Neural crest cell (in vitro differentiated cells): Measurements from ENCODE around the gene UBE2O. TPM values are rescaled to one million over a fixed set of nuclear protein-coding genes. Genes with fewer than 3 reads are reported as not detected.

Experiments
- DNase-seq: peaks from one replicate; pipeline ENCODE4 v3.0.0; 2021; ENCODE audit warnings: low read depth, mixed read lengths, low spot score
- H3K27ac Mint-ChIP-seq: one replicate; pipeline ENCODE4 v1.8.0; 2021; ENCODE audit warnings: mild to moderate bottlenecking, mixed read lengths; ENCODE audit not compliant: unreplicated experiment
- H3K27me3 Mint-ChIP-seq: 2 replicates; pipeline ENCODE4 v1.8.0; 2021; ENCODE audit warnings: low read depth, mild to moderate bottlenecking, mixed read lengths
- H3K36me3 Mint-ChIP-seq: 2 replicates; pipeline ENCODE4 v1.8.0; 2021; ENCODE audit warnings: low read depth, mild to moderate bottlenecking, mixed read lengths
- H3K4me1 Mint-ChIP-seq: 2 replicates; pipeline ENCODE4 v1.8.0; 2021; ENCODE audit warnings: mixed read lengths
- H3K4me3 Mint-ChIP-seq: one replicate; pipeline ENCODE4 v1.8.0; 2021; ENCODE audit warnings: mild to moderate bottlenecking, mixed read lengths
- H3K9me3 Mint-ChIP-seq: 2 replicates; pipeline ENCODE4 v1.8.0; 2021; ENCODE audit warnings: mixed read lengths
- total RNA-seq: library from RNA; stranded (reverse); gene quantifications from 2 replicates; pipeline ENCODE4 v1.2.1, GENCODE V29; 2021
- TF ChIP-seq, protein P1 (sequence below): fragments of 200-600 bp; sonication (generic); conservative IDR thresholded peaks from 2 replicates; pipeline ENCODE4 v1.5.0; 2021; ENCODE audit warnings: antibody characterized with exemption, mild to moderate bottlenecking

UBE2O gene
- total RNA-seq, 1 donor from 2014 or later: 71.4 TPM

DNA sequence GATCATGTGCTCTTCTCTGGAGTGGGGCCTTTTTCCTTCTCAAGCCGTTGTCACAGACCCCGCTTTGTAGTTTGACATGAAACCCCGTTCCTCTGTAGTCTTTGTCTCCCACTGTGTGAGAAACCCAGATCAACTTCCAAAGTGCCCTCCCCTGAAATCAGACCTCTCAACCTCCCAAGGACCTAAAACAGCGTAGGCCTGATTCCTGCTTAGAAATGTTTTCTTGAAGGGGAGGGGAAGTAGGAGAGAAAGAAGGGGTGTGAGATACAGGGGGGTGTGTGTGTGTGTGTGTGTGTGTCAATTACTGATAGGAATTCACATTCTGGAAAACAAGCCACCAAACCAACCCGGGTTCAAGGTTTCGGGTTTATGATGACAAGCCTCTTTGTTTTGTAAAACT lies 1.4 kb downstream of the UBE2O start:
- no peaks in the 10 kb centered on the region for H3K36me3 Mint-ChIP-seq
- H3K4me1 Mint-ChIP-seq: peaks cover 58% of the 10 kb centered on the region
- H3K4me3 Mint-ChIP-seq: peak overlapping the region; percentile 97
- no peak for DNase-seq
- no peaks in the 10 kb centered on the region for H3K9me3 Mint-ChIP-seq
- H3K27me3 Mint-ChIP-seq: no peaks in the 10 kb centered on the region
- TF ChIP-seq, protein P1, sequence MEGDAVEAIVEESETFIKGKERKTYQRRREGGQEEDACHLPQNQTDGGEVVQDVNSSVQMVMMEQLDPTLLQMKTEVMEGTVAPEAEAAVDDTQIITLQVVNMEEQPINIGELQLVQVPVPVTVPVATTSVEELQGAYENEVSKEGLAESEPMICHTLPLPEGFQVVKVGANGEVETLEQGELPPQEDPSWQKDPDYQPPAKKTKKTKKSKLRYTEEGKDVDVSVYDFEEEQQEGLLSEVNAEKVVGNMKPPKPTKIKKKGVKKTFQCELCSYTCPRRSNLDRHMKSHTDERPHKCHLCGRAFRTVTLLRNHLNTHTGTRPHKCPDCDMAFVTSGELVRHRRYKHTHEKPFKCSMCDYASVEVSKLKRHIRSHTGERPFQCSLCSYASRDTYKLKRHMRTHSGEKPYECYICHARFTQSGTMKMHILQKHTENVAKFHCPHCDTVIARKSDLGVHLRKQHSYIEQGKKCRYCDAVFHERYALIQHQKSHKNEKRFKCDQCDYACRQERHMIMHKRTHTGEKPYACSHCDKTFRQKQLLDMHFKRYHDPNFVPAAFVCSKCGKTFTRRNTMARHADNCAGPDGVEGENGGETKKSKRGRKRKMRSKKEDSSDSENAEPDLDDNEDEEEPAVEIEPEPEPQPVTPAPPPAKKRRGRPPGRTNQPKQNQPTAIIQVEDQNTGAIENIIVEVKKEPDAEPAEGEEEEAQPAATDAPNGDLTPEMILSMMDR: no peak
- H3K27ac Mint-ChIP-seq: peak overlapping the region; percentile 84

GRCh38 chr17:76449126-76449525 lies 3.8 kb downstream of the UBE2O start:
- no peak overlapping the region for H3K27ac Mint-ChIP-seq
- peak overlapping the region; percentile 52 for H3K4me3 Mint-ChIP-seq
- H3K4me1 Mint-ChIP-seq: peaks cover 81% of the 10 kb centered on the region

DNA sequence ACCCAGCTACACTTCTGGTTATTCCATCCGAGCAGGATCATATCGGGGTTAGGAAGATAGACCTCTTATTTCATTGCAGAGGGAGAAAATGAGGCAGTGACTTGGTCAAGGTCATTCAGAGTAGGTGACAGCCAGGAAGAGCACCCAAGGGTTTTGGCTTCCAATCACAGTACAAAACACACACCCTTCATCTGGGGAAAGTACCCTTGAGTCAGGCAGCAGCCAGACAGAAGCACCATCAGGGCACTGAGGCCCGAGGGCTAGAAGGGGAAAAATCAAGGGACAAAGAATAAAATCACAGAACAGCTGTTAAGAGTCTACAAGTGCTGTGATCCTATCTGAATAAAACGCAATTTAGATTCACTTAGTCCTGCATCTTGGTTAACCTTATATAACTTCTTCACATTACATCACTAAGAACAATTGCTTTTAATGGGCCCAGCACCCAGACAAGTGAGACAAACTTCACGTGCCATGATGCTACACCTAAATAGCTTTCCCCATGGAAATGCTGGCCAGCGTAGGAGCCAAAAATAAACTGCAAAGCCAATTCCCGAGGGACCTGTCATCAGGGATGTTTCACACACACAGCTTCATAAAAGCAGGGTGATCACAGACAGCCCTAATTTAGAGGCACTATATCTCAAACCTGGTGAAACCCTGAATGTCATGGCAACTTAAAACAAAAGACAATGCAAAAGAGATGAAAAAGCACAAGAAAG lies 4.9 kb downstream of the UBE2O start:
- Mint-ChIP-seq H3K4me3 (peak overlapping the region; percentile 52), H3K4me1 (peaks cover 81% of the 10 kb centered on the region), H3K36me3 (no peaks in the 10 kb centered on the region), H3K27me3 (no peaks in the 10 kb centered on the region), H3K9me3 (no peaks in the 10 kb centered on the region), H3K27ac (no peak overlapping the region)
- TF ChIP-seq, protein P1: no peak
- no peak for DNase-seq

More at GRCh38 chr17:76449126-76449525, 3.8 kb downstream of the UBE2O start:
- Mint-ChIP-seq H3K9me3 (no peaks in the 10 kb centered on the region), H3K36me3 (no peaks in the 10 kb centered on the region), H3K27me3 (no peaks in the 10 kb centered on the region)
- no peak for DNase-seq
- TF ChIP-seq, protein P1: no peak

GRCh38 chr17:76446449-76447231 lies 6.3 kb downstream of the UBE2O start:
- no peaks in the 10 kb centered on the region for H3K9me3 Mint-ChIP-seq
- no peak for DNase-seq
- no peak overlapping the region for H3K4me3 Mint-ChIP-seq
- no peak overlapping the region for H3K27ac Mint-ChIP-seq
- TF ChIP-seq, protein P1: no peak
- H3K36me3 Mint-ChIP-seq: no peaks in the 10 kb centered on the region
- peaks cover 85% of the 10 kb centered on the region for H3K4me1 Mint-ChIP-seq
- H3K27me3 Mint-ChIP-seq: no peaks in the 10 kb centered on the region

GRCh38 chr17:76445697-76446448 lies 7.1 kb downstream of the UBE2O start:
- Mint-ChIP-seq H3K36me3 (no peaks in the 10 kb centered on the region), H3K27ac (no peak overlapping the region), H3K9me3 (no peaks in the 10 kb centered on the region), H3K27me3 (no peaks in the 10 kb centered on the region), H3K4me1 (peaks cover 85% of the 10 kb centered on the region), H3K4me3 (no peak overlapping the region)
- TF ChIP-seq, protein P1: no peak
- DNase-seq: no peak
